WTC11 (cell line): ENCODE results near the gene CHD9. TPM values are rescaled to one million over a fixed set of nuclear protein-coding genes. Genes with fewer than 3 reads are reported as not detected.

Experiments
- ATAC-seq: fragments of 200-7000 bp; cut with Tn5 transposase; 2 replicates; pipeline ENCODE4 v1.10.0; 2021; ENCODE audit warnings: mild to moderate bottlenecking, moderate library complexity
- CTCF ChIA-PET: fragments of 300-600 bp; sonication (Branson Sonifier 250); formaldehyde crosslinking; loops from one replicate; lab custom pipeline; 2021; ENCODE audit warnings: antibody characterized with exemption; lab: Charles Lee
- POLR2A ChIA-PET: fragments of 350-600 bp; sonication (Branson Sonifier 250); formaldehyde crosslinking; loops from one replicate; lab custom pipeline; 2021; ENCODE audit warnings: antibody characterized with exemption; lab: Charles Lee
- DNase-seq: peaks from one replicate; pipeline ENCODE4 v3.0.0; 2021; ENCODE audit warnings: low spot score
- H3K27ac Mint-ChIP-seq: 2 replicates; pipeline ENCODE4 v1.8.0; 2021; ENCODE audit warnings: mixed read lengths
- H3K27me3 Mint-ChIP-seq: 2 replicates; pipeline ENCODE4 v1.8.0; 2021; ENCODE audit warnings: low read depth, mild to moderate bottlenecking, moderate library complexity, mixed read lengths
- H3K36me3 Mint-ChIP-seq: 2 replicates; pipeline ENCODE4 v1.8.0; 2021; ENCODE audit warnings: mixed read lengths
- H3K4me1 Mint-ChIP-seq: 2 replicates; pipeline ENCODE4 v1.8.0; 2022; ENCODE audit warnings: mixed read lengths
- H3K4me3 Mint-ChIP-seq: 2 replicates; pipeline ENCODE4 v1.8.0; 2021; ENCODE audit warnings: mild to moderate bottlenecking, moderate library complexity, mixed read lengths
- H3K9me3 Mint-ChIP-seq: 2 replicates; pipeline ENCODE4 v1.8.0; 2021; ENCODE audit warnings: mixed read lengths
- ARID4B ChIP-seq: sonication (generic); formaldehyde crosslinking; IDR thresholded peaks from 2 replicates; pipeline ENCODE4 v1.8.0; 2023; ENCODE audit warnings: missing genetic modification reagents, mild to moderate bottlenecking, borderline replicate concordance
- CREB1 ChIP-seq: sonication (generic); formaldehyde crosslinking; IDR thresholded peaks from 2 replicates; pipeline ENCODE4 v1.8.0; 2023; ENCODE audit warnings: mild to moderate bottlenecking, missing genetic modification reagents
- CREM ChIP-seq: sonication (generic); formaldehyde crosslinking; IDR thresholded peaks from 2 replicates; pipeline ENCODE4 v1.8.1; 2022; ENCODE audit warnings: mild to moderate bottlenecking, missing genetic modification reagents, moderate library complexity
- E2F5 ChIP-seq: sonication (generic); formaldehyde crosslinking; IDR thresholded peaks from 2 replicates; pipeline ENCODE4 v1.8.1; 2022; ENCODE audit warnings: mild to moderate bottlenecking, moderate library complexity, missing genetic modification reagents
- ELF4 ChIP-seq: sonication (generic); formaldehyde crosslinking; IDR thresholded peaks from 2 replicates; pipeline ENCODE4 v1.8.1; 2022; ENCODE audit warnings: low read depth, mild to moderate bottlenecking, moderate library complexity, missing genetic modification reagents
- ETV6 ChIP-seq: sonication (generic); formaldehyde crosslinking; IDR thresholded peaks from 2 replicates; pipeline ENCODE4 v1.8.1; 2022; ENCODE audit warnings: mild to moderate bottlenecking, missing genetic modification reagents
- FOXK1 ChIP-seq: sonication (generic); formaldehyde crosslinking; IDR thresholded peaks from 2 replicates; pipeline ENCODE4 v1.8.0; 2022; ENCODE audit warnings: mild to moderate bottlenecking, moderate library complexity, missing genetic modification reagents
- FOXP1 ChIP-seq: sonication (generic); formaldehyde crosslinking; IDR thresholded peaks from 2 replicates; pipeline ENCODE4 v1.8.0; 2022; ENCODE audit warnings: missing genetic modification reagents, mild to moderate bottlenecking, moderate library complexity, borderline replicate concordance
- MXD4 ChIP-seq: fragments of 250-450 bp; sonication (Bioruptor Pico); IDR thresholded peaks from 2 replicates; pipeline ENCODE4 v1.8.0; 2021; ENCODE audit warnings: mild to moderate bottlenecking, moderate library complexity, borderline replicate concordance
- NFATC4 ChIP-seq: fragments of 250-450 bp; sonication (Bioruptor Pico); IDR thresholded peaks from 2 replicates; pipeline ENCODE4 v1.9.0; 2021; ENCODE audit warnings: mild to moderate bottlenecking
- NFE2L1 ChIP-seq: sonication (generic); formaldehyde crosslinking; IDR thresholded peaks from 2 replicates; pipeline ENCODE4 v1.8.1; 2023; ENCODE audit warnings: missing genetic modification reagents
- SOX15 ChIP-seq: fragments of 250-450 bp; sonication (Bioruptor Pico); IDR thresholded peaks from 2 replicates; pipeline ENCODE4 v1.9.0; 2021; ENCODE audit warnings: mild to moderate bottlenecking
- TEAD4 ChIP-seq: sonication (generic); formaldehyde crosslinking; IDR thresholded peaks from 2 replicates; pipeline ENCODE4 v1.8.0; 2022; ENCODE audit warnings: mild to moderate bottlenecking, missing genetic modification reagents
- ZNF423 ChIP-seq: fragments of 250-450 bp; sonication (Bioruptor Pico); IDR thresholded peaks from 2 replicates; pipeline ENCODE4 v2.1.2; 2022; ENCODE audit warnings: mild to moderate bottlenecking, moderate library complexity
- total RNA-seq: library from RNA; stranded (reverse); gene quantifications from 3 replicates; pipeline ENCODE4 v1.2.3, GENCODE V29; 2021
- TF ChIP-seq, protein P1 (sequence below): sonication (generic); formaldehyde crosslinking; conservative IDR thresholded peaks from 2 replicates; pipeline ENCODE4 v1.8.1; 2022; ENCODE audit warnings: mild to moderate bottlenecking, missing genetic modification reagents
- TF ChIP-seq, protein P2 (sequence below): sonication (generic); formaldehyde crosslinking; IDR thresholded peaks from 2 replicates; pipeline ENCODE4 v1.8.1; 2023; ENCODE audit warnings: mild to moderate bottlenecking, missing genetic modification reagents, moderate library complexity
- TF ChIP-seq, protein P3 (sequence below): sonication (generic); formaldehyde crosslinking; IDR thresholded peaks from 2 replicates; pipeline ENCODE4 v1.8.1; 2023; ENCODE audit warnings: mild to moderate bottlenecking, missing genetic modification reagents, moderate library complexity
- TF ChIP-seq, protein P4 (sequence below): sonication (generic); formaldehyde crosslinking; IDR thresholded peaks from 2 replicates; pipeline ENCODE4 v1.8.1; 2023; ENCODE audit warnings: mild to moderate bottlenecking, missing genetic modification reagents
- TF ChIP-seq, protein P5 (sequence below): sonication (generic); formaldehyde crosslinking; IDR thresholded peaks from 2 replicates; pipeline ENCODE4 v1.8.1; 2022; ENCODE audit warnings: low read depth, missing genetic modification reagents, borderline replicate concordance

Gene CHD9
- total RNA-seq, 1 experiment from 2014 or later: 31.3 TPM

DNA sequence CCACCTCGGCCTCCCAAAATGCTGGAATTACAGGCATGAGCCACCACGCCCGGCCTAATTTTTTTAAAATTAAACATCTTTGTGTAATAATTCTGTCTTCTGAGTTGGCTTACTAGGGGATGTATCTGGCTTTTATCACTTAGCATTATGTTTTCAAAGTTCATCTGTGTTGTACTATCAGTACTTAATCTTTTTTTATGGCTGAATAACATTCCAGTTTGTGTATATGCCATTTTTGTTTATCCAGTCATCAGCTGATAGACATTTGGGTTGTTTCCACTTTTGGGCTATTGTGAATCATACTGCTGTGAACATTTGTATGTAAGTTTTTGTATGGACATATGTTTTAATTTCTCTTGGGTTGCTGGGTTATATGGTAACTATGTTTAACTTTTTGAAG is 69.0 kb downstream of the CHD9 start:
- Mint-ChIP-seq H3K27me3 (no peaks in the 10 kb centered on the region), H3K36me3 (peaks cover 10% of the 10 kb centered on the region), H3K27ac (no peak overlapping the region), H3K4me3 (no peak overlapping the region), H3K9me3 (peaks cover 11% of the 10 kb centered on the region), H3K4me1 (peaks cover 3% of the 10 kb centered on the region)
- ChIA-PET CTCF (no interaction called here), POLR2A (no interaction called here)
- ATAC-seq (no peak), DNase-seq (no peak)
- TF ChIP-seq CREB1 (CRISPR knock-in tag) (no peak), ELF4 (no peak), FOXK1 (CRISPR knock-in tag) (no peak), CREM (CRISPR knock-in tag) (no peak), TEAD4 (CRISPR knock-in tag) (no peak), NFE2L1 (CRISPR knock-in tag) (no peak), MXD4 (no peak), ETV6 (CRISPR knock-in tag) (no peak), ARID4B (CRISPR knock-in tag) (no peak), FOXP1 (CRISPR knock-in tag) (no peak), SOX15 (CRISPR knock-in tag) (no peak), NFATC4 (CRISPR knock-in tag) (no peak), ZNF423 (no peak), E2F5 (CRISPR knock-in tag) (no peak)
- TF ChIP-seq, protein P1, sequence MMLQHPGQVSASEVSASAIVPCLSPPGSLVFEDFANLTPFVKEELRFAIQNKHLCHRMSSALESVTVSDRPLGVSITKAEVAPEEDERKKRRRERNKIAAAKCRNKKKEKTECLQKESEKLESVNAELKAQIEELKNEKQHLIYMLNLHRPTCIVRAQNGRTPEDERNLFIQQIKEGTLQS (CRISPR knock-in tag): no peak
- TF ChIP-seq, protein P2, sequence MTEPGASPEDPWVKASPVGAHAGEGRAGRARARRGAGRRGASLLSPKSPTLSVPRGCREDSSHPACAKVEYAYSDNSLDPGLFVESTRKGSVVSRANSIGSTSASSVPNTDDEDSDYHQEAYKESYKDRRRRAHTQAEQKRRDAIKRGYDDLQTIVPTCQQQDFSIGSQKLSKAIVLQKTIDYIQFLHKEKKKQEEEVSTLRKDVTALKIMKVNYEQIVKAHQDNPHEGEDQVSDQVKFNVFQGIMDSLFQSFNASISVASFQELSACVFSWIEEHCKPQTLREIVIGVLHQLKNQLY (CRISPR knock-in tag): no peak
- TF ChIP-seq, protein P3, sequence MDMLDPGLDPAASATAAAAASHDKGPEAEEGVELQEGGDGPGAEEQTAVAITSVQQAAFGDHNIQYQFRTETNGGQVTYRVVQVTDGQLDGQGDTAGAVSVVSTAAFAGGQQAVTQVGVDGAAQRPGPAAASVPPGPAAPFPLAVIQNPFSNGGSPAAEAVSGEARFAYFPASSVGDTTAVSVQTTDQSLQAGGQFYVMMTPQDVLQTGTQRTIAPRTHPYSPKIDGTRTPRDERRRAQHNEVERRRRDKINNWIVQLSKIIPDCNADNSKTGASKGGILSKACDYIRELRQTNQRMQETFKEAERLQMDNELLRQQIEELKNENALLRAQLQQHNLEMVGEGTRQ (CRISPR knock-in tag): no peak
- TF ChIP-seq, protein P4, sequence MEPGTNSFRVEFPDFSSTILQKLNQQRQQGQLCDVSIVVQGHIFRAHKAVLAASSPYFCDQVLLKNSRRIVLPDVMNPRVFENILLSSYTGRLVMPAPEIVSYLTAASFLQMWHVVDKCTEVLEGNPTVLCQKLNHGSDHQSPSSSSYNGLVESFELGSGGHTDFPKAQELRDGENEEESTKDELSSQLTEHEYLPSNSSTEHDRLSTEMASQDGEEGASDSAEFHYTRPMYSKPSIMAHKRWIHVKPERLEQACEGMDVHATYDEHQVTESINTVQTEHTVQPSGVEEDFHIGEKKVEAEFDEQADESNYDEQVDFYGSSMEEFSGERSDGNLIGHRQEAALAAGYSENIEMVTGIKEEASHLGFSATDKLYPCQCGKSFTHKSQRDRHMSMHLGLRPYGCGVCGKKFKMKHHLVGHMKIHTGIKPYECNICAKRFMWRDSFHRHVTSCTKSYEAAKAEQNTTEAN: no peak
- TF ChIP-seq, protein P5, sequence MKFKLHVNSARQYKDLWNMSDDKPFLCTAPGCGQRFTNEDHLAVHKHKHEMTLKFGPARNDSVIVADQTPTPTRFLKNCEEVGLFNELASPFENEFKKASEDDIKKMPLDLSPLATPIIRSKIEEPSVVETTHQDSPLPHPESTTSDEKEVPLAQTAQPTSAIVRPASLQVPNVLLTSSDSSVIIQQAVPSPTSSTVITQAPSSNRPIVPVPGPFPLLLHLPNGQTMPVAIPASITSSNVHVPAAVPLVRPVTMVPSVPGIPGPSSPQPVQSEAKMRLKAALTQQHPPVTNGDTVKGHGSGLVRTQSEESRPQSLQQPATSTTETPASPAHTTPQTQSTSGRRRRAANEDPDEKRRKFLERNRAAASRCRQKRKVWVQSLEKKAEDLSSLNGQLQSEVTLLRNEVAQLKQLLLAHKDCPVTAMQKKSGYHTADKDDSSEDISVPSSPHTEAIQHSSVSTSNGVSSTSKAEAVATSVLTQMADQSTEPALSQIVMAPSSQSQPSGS (CRISPR knock-in tag): no peak
